ENCODE measurements around the gene SH3PXD2B. TPM values are rescaled to one million over a fixed set of nuclear protein-coding genes. Genes with fewer than 3 reads are reported as not detected.

Gene SH3PXD2B
- total and polyA plus RNA-seq, 2 of the 13 experiments (the other 11 are each of a cell fraction or from before 2014, with no cell fraction given): 3.4 to 4.6 TPM

DNA sequence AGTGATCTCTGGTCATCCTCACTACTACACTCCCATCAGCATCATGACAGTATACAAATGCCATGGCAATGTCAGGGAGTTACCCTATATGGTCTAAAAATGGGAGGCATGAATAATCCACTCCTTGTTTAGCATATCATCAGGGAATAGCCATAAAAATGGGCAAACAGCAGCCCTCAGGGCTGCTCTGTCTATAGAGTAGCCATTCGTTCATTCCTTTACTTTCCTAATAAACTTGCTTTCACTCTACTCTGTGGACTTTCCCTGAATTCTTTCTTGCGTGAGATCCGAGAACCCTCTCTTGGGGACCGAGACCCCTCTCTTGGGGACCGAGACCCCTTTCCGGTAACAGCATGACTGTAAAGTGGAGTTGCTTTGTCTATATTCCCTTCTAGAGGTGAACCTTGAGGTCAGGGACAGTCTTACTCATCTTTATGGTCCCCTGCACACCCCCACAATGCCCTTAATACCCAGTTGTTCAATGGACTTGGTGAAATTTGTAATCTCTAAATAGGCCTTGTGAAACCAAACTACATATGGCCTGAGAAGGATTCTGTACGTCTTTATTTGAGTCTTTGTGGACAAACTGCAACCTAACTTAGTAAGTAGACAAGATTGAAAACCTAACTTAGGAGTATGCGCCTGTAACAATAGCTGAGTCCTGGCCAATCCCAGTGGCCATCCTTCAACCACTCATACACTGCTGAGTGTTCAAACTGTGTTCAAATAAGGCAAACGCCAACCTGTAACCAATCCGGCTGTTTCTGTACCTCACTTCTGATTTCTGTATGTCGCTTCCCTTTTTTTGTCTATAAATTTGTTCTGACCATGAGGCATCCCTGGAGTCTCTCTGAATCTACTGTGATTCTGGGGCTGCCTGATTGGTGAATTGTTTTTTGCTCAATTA lies 138.5 kb downstream of the SH3PXD2B start:
- Histone ChIP-seq H3K9ac (ENCODE audit: insufficient read depth, low read depth, low read length) (no peak overlapping the region), H2AFZ (ENCODE audit: low read length) (no peak overlapping the region), H3K9me3 (ENCODE audit: low read length) (no peaks in the 10 kb centered on the region), H3K4me3 (replicated peaks in 1 of 3; ENCODE audit: insufficient read depth in 1 of 3, low read depth in 2 of 3, low read length in 3 of 3) (no peak overlapping the region), H3K36me3 (replicated peaks in 1 of 2; ENCODE audit: control insufficient read depth in 1 of 2, insufficient read depth in 2 of 2, low read length in 2 of 2) (no peaks in the 10 kb centered on the region), H3K4me2 (ENCODE audit: low read depth, low read length) (no peak overlapping the region), H4K20me1 (ENCODE audit: insufficient read depth, low read length) (no peaks in the 10 kb centered on the region), H3K27ac (ENCODE audit: extremely low read length, insufficient read depth, low read length) (no peak overlapping the region), H3K4me1 (ENCODE audit: insufficient read depth, low read length) (no peaks in the 10 kb centered on the region), H3K79me2 (ENCODE audit: insufficient read depth, low read length) (no peaks in the 10 kb centered on the region), H3K27me3 (ENCODE audit: control insufficient read depth in 1 of 2, insufficient read depth in 2 of 2, low read length in 2 of 2) (peaks cover 0 to 7% of the 10 kb centered on the region in 2 experiments; a peak in 1 of 5 replicates)
- no peak for ATAC-seq
- DNase-seq (ENCODE audit: low spot score): no peak
- in situ Hi-C loops (cut with HindIII; ENCODE audit: extremely low pct_ligation_motif_present, low pct_unique_long_range_greater_than_20kb): no loop called here
- no TSS peak for BruUV-seq (replicated peaks)
- 58% methylated on average over 11 of the region's 11 CpGs for WGBS (ENCODE audit: low lambda C conversion rate)
- FAIRE-seq: no peak
- ChIA-PET CTCF (ENCODE audit: low intra/inter-chr PET ratio, low total read pairs) (no interaction called here), POLR2A (no interaction called here)
- intact Hi-C loops (cut with micrococcal nuclease; ENCODE audit: unreplicated experiment): no loop called here
- TF ChIP-seq TBL1XR1 (IDR thresholded peaks at IDR 0.05; ENCODE audit: borderline replicate concordance, low read length, partially characterized antibody) (no peak), RBAK (CRISPR knock-in tag; IDR thresholded peaks at IDR 0.05) (no peak), IRF2 (CRISPR knock-in tag; IDR thresholded peaks at IDR 0.05) (no peak), ZNF558 (CRISPR knock-in tag; IDR thresholded peaks at IDR 0.05; ENCODE audit: borderline replicate concordance) (no peak), TRIM22 (IDR thresholded peaks at IDR 0.05) (no peak), IKZF4 (CRISPR knock-in tag; IDR thresholded peaks at IDR 0.05; ENCODE audit: borderline replicate concordance, low read depth, not compliant biosample characterization) (no peak)
